HFF-Myc (cell line): ENCODE measurements around the gene MYO5B.
A peak's percentile ranks its signal among the peaks of the same experiment; 100 is the strongest.

Source experiments
- DNase-seq: peaks from one replicate; pipeline ENCODE4 v3.0.0-alpha.2; 2011; ENCODE audit warnings: low read depth; ENCODE audit errors: extremely low read depth
- H3K4me3 ChIP-seq: replicated peaks from 2 replicates; pipeline ENCODE4 v1.5.1; 2011; ENCODE audit warnings: low read depth, mild to moderate bottlenecking, control low read depth, low read length
- TF ChIP-seq, protein P1 (sequence below): IDR thresholded peaks from 2 replicates; pipeline ENCODE4 v1.5.1; 2012; ENCODE audit warnings: mild to moderate bottlenecking, low read depth, low read length, control low read depth; ENCODE audit errors: missing control alignments

MYO5B gene

DNA sequence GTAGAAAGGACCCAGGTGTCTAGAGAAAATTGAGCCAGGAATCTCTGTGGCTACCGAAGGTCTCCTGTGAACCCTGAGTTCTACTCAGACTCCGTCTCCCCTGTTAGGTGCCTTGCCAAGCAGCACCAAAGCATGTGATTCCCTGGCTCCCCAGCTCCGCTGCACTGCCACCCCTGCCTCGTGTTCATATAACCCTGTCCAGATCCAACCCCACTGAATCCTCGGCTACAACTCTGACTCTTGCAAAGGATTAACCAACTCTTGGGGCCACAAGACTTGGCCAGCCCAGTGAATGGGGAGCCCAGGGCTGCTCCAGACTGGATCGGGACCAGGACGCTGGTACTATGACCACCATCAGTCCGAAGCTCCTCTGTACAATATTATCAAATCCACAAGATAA, 344.3 kb downstream of the MYO5B start:
- H3K4me3 ChIP-seq, result no peak overlapping the region
- TF ChIP-seq, protein P1, sequence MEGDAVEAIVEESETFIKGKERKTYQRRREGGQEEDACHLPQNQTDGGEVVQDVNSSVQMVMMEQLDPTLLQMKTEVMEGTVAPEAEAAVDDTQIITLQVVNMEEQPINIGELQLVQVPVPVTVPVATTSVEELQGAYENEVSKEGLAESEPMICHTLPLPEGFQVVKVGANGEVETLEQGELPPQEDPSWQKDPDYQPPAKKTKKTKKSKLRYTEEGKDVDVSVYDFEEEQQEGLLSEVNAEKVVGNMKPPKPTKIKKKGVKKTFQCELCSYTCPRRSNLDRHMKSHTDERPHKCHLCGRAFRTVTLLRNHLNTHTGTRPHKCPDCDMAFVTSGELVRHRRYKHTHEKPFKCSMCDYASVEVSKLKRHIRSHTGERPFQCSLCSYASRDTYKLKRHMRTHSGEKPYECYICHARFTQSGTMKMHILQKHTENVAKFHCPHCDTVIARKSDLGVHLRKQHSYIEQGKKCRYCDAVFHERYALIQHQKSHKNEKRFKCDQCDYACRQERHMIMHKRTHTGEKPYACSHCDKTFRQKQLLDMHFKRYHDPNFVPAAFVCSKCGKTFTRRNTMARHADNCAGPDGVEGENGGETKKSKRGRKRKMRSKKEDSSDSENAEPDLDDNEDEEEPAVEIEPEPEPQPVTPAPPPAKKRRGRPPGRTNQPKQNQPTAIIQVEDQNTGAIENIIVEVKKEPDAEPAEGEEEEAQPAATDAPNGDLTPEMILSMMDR, result no peak
- no peak for DNase-seq

DNA sequence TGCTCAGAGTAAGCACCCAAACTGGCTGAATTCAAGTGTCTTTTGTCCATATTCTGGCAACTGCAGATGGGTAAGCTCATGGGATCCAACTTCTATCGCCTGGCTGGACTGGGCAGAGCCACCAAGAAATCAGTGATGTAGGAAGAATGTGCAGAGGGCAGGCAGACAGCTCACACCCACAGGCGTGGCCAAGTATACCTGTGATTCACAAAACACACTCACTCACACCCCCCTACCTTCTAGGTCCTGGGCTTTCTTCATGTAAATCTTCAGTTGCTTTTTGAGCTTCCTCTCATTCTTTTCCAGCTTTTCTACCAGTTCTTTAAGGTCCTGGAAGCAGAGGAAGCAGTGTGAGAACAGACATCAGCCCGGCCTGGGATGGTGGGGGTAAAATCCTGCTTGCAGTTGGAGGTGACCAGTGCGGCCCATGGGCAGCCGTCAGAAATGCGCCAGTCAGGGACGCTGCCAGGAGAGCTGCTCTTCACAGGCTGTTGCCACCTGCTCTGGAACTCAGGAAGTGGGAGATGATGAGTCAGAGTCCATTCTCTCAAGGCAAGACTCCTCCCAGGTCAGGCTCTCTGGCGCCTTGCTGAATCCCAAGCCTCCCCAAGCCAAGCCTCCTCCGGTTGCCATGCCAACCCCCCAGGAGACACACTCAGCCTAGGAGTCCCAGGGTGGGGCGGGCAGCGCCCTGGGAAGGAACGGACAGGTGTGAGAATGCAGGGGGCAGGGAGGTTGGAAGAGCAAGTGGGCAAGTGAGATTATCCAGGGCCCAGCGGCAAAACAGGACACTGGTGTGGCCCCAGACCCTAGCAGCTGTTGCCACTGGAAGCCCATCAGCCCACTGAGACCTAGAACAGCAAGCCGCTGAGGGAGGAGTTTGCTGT, 345.4 kb downstream of the MYO5B start:
- TF ChIP-seq, protein P1, result no peak
- DNase-seq, result peak; percentile 97
- peak overlapping the region; percentile 15; the same call in 1 of the 2 replicates for H3K4me3 ChIP-seq

DNA sequence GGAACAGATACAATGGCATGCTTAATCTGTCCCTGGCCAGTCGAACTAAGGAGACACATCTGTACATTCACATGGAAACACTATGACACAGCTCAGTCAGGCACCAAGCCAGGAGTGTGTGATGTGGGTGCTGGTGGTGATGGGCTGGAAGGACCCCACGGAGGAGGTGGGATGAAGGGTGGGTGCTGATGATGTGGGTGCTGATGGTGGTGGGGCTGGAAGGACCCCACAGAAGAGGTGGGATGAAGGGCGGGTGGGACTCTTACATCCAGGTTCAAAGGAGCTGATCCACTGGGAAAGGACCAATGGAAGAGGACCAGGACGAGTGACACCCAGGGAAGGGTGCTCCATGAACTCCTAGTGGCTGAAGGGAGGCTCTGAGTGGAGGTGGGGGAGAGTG, 346.8 kb downstream of the MYO5B start:
- TF ChIP-seq, protein P1, result no peak
- DNase-seq, result no peak
- H3K4me3 ChIP-seq, result no peak overlapping the region

DNA sequence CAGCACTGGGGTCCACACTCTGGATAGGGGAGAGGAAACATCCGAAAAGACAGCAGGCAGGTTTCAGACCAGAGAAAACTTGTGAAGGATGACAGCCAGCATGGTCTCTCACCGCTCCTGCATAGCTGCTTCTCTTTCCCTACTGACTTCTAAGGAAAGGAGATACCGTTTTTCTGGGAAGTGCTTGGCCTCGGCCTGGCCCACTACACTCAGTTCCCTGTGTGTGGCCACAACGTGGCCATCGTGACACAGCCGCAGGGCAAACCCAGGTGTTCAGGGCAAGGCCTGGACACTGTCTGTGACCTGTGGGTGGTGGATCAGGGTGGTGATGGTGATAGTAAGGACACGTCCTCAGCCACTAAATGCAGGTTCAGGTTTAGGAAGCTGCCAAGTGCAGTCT, 347.4 kb downstream of the MYO5B start:
- H3K4me3 ChIP-seq, result no peak overlapping the region
- TF ChIP-seq, protein P1, result no peak
- DNase-seq, result no peak

DNA sequence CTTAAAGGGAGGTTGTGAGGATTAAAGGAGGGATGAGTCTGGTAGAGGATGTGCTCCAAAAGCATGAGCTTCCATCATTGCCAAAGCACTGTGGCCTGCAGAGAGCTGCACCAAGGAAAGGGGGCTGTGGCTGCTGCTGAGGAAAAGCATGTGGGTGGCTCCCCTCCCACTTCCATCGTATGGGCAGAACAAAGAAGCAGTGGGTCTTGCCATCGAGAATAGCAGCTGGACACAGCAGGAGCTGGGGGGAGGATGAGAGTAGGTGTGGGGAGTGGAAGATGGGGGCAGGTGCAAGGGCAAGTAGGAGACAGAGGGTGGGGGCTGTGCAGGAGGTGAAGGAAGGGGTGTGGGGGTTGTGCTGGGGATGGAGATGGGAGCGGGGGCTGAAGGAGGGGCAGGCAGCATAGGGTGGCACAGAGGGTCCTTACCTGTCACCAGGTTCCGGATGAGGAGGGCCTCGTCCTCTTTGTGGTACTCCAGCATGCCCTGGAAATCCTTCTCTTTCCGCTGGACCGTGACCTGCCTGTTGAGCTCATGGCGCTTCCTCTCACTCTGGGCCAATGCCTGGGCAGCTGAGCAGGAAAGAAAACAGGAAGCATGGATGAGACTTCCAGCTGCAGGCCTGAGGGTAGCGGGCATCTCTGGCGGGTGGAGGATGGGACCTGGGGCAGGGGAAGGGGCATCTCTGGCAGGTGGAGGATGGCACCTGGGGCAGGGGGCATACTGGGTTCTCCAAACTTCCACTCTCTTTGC, 348.1 kb downstream of the MYO5B start:
- no peak for DNase-seq
- no peak overlapping the region for H3K4me3 ChIP-seq
- TF ChIP-seq, protein P1, result no peak

DNA sequence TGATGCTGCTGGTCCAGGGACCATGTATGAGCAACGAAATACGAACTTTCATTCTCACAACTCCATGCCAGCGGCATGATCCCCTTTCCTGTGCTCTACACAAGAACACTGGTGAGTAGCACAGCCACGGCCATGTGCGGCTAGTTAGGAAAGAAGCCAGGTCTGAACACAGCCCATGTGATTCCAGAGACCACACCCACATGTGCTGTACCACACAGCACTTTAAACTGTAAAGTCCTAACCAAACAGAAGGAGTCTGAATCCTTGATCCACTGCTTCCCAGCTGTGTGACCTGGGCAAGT, 348.6 kb downstream of the MYO5B start:
- TF ChIP-seq, protein P1, result no peak
- H3K4me3 ChIP-seq, result no peak overlapping the region
- DNase-seq, result peak; percentile 65
